Cardiac fibroblast (primary cell): ENCODE measurements around the gene TOR1AIP2.
"Not testable (repeated sequence)": the region's sequence is repeated elsewhere in the genome, so short reads cannot be mapped to it uniquely, and the experiment has no call there.

Experiments
- DNase-seq, 2 donors: peaks; one replicate each; pipeline versions ENCODE4 v3.0.0 to v3.0.0-alpha.2; 2010; ENCODE audit warnings: low read depth in 2 of 2
- H3K4me3 ChIP-seq, 2 donors: replicated peaks in 1 of 2; 1 replicate in 1 of 2; 2 replicates in 1 of 2; pipeline ENCODE4 v1.5.1; 2011; ENCODE audit warnings: low read depth in 2 of 2, low read length in 2 of 2, mild to moderate bottlenecking in 2 of 2, moderate library complexity in 1 of 2
- TF ChIP-seq, protein P1 (sequence below): IDR thresholded peaks from one replicate; pipeline ENCODE4 v1.5.1; 2011; ENCODE audit warnings: low read depth, mild to moderate bottlenecking, low read length, inconsistent platforms

The TOR1AIP2 gene

DNA sequence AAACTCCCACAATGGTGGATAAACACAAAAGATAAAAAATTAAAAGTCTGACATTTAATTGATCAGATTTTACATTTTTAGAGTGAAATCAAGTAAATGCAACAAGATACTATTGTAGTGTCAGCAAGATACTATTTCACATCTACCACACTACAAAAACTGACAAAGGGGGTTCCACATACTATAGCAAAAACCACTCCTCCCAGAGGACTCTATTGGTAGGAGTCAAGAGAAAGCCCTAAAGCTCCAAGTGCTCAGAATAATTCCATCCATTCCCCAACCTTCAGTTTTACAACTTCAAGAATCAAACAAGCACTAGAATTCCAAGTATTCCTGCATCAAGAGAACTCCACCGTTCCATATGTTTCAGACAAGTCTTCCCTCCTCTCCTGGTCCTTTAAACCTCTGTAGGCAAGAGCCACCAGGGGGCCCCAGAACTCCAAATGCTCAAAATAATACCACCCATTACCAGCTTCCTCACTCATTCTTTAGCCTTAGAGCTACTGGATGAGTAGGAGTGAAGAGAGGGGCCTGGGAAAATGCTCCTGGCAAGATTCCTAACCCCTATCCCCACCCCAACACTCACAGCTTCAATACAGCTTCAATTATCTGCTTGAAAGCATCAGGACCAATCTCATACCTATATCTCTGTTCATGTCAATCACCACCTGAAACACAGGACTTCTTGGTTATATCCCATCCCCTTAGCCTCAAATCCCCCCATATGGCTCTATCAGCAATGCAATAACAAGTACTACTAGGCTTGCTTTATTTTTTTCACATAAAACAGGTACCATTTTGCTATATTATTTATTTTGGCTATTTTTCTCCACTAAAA lies 9.9 kb downstream of the TOR1AIP2 start:
- TF ChIP-seq, protein P1, sequence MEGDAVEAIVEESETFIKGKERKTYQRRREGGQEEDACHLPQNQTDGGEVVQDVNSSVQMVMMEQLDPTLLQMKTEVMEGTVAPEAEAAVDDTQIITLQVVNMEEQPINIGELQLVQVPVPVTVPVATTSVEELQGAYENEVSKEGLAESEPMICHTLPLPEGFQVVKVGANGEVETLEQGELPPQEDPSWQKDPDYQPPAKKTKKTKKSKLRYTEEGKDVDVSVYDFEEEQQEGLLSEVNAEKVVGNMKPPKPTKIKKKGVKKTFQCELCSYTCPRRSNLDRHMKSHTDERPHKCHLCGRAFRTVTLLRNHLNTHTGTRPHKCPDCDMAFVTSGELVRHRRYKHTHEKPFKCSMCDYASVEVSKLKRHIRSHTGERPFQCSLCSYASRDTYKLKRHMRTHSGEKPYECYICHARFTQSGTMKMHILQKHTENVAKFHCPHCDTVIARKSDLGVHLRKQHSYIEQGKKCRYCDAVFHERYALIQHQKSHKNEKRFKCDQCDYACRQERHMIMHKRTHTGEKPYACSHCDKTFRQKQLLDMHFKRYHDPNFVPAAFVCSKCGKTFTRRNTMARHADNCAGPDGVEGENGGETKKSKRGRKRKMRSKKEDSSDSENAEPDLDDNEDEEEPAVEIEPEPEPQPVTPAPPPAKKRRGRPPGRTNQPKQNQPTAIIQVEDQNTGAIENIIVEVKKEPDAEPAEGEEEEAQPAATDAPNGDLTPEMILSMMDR = peak; percentile 83
- peak; percentile 69 to 70 for DNase-seq
- no peak overlapping the region for H3K4me3 ChIP-seq

DNA sequence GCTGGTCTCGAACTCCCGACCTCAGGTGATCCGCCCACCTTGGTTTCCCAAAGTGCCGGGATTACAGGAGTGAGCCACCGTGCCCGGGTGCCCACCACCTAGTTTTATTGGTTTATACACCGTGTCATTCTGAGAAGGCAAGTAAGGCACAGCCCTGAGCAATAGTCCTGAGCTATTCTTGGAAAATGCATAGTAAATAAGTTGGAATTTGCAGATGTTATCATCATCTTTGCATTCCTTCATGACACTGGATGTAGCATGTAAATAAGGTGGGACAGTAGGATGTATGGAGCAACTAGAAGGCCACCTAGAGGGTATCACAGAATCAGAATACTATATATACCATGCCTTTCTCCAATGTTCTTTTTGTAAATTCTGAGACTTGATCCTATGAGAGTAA lies 11.0 kb downstream of the TOR1AIP2 start:
- H3K4me3 ChIP-seq = no peak overlapping the region
- DNase-seq = no peak
- TF ChIP-seq, protein P1 = no peak

DNA sequence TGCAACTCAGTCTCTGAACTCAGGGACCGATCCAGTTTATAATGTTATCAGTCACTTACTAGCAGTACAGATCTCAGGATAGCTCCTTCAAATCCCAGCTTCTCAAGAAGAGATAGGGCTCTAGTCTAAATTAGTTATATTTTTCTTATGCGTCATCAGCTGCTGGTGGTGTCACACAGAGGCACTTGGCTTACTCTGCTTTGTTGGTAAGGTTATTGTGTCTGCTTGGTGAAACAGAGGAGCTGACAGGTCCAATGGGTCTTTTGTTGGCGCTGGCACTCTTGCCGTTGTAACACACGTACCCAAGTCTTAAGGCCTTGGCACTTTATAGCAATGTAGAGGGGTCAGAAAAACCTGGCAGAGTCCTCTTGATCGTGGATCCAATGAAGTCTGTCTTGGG lies 12.2 kb downstream of the TOR1AIP2 start:
- DNase-seq = no peak
- TF ChIP-seq, protein P1 = no peak
- no peak overlapping the region for H3K4me3 ChIP-seq

DNA sequence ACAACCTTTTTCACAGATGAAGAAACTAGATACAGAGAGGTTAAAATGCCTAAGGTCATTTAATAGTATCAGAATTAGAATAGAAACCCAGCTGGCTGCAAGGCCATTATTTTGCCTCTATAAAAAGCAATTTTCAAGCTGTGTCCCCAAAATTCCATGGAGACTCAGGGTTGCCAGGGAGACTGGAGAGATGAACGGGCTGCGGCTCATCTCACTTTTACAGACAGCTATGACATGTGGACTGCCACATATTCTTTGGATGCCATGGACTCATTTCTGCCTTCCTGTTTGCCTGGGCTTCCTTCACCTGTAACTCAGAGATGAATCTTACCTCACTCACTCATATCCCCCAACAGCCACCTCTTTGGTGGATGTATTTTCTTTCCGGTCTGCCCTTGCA lies 17.0 kb downstream of the TOR1AIP2 start:
- no peak overlapping the region for H3K4me3 ChIP-seq
- DNase-seq = no peak
- TF ChIP-seq, protein P1 = no peak

GRCh38 chr1:179857009-179857408 lies 20.6 kb downstream of the TOR1AIP2 start:
- H3K4me3 ChIP-seq = no peak overlapping the region
- TF ChIP-seq, protein P1 = no peak
- DNase-seq = no peak

DNA sequence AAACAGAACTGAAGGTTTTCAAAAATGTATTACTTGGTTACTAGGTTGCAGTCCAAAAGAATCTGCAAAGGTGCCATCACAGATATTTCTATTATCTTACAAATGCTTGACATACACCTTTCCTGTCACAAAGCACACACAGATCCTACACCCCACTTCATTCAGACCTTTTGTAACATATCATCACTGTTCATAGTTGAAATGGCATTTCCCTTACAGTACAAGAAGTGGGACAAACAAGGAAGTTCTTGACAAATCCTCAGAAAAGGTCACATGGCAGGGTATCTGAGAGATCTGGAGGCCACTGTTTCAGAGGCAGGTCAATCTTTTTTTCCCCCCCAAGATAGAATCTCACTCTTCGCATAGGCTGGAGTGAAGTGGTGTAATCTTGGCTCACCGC lies 21.3 kb downstream of the TOR1AIP2 start:
- no peak overlapping the region for H3K4me3 ChIP-seq
- DNase-seq = no peak
- TF ChIP-seq, protein P1 = no peak

- not testable (repeated sequence) for H3K4me3 ChIP-seq, DNase-seq
These were observed 21.8 kb downstream of the TOR1AIP2 start for GRCh38 chr1:179855831-179856230.
